Activated T-cell treated with anti-CD3 and anti-CD28 coated beads, Interleukin-2, amount 50 U/mL, for 4 hours (primary cell): ENCODE data around the gene TTC27. TPM values are rescaled to one million over a fixed set of nuclear protein-coding genes. Genes with fewer than 3 reads are reported as not detected.
"Not testable (repeated sequence)": the region's sequence is repeated elsewhere in the genome, so short reads cannot be mapped to it uniquely, and the experiment has no call there.

Experiments
- ATAC-seq, 2 donors: fragments of 200-7000 bp; cut with Tn5 transposase; one replicate each; pipeline ENCODE4 v1.10.0; 2021
- DNase-seq: peaks from one replicate; pipeline ENCODE4 v3.0.0-alpha.2; 2020
- H3K27me3 Mint-ChIP-seq: one replicate; pipeline ENCODE4 v1.8.0; 2021; ENCODE audit warnings: low read depth, mixed read lengths
- H3K36me3 Mint-ChIP-seq: one replicate; pipeline ENCODE4 v1.8.0; 2022; ENCODE audit warnings: mixed read lengths; ENCODE audit not compliant: insufficient read depth
- H3K4me1 Mint-ChIP-seq: one replicate; pipeline ENCODE4 v1.8.0; 2021; ENCODE audit warnings: low read depth, mixed read lengths
- H3K4me3 Mint-ChIP-seq: one replicate; pipeline ENCODE4 v1.8.0; 2021; ENCODE audit warnings: mild to moderate bottlenecking, moderate library complexity, mixed read lengths
- H3K9me3 Mint-ChIP-seq: one replicate; pipeline ENCODE4 v1.8.0; 2021; ENCODE audit warnings: mixed read lengths
- total RNA-seq, 3 donors: library from RNA; stranded (reverse); gene quantifications; one replicate each; pipeline ENCODE4 v1.2.1, GENCODE V29; 2021

Gene TTC27
- total RNA-seq, 3 donors from 2014 or later: 45.1 to 54.7 (median 53.4) TPM

GRCh38 chr2:32836933-32837332 lies 209.1 kb downstream of the TTC27 start:
- H3K4me1 Mint-ChIP-seq: no peaks in the 10 kb centered on the region
- H3K27me3 Mint-ChIP-seq: no peaks in the 10 kb centered on the region
- peaks cover 1% of the 10 kb centered on the region for H3K9me3 Mint-ChIP-seq
- ATAC-seq: no peak
- H3K36me3 Mint-ChIP-seq: no peaks in the 10 kb centered on the region
- H3K4me3 Mint-ChIP-seq: no peak overlapping the region
- no peak for DNase-seq

GRCh38 chr2:32838418-32838817 lies 210.6 kb downstream of the TTC27 start:
- no peak for DNase-seq
- H3K36me3 Mint-ChIP-seq: no peaks in the 10 kb centered on the region
- H3K4me1 Mint-ChIP-seq: no peaks in the 10 kb centered on the region
- H3K27me3 Mint-ChIP-seq: no peaks in the 10 kb centered on the region
- no peak for ATAC-seq
- H3K4me3 Mint-ChIP-seq: no peak overlapping the region
- no peaks in the 10 kb centered on the region for H3K9me3 Mint-ChIP-seq

- Mint-ChIP-seq H3K9me3 (no peaks in the 10 kb centered on the region), H3K4me3 (no peak overlapping the region), H3K27me3 (no peaks in the 10 kb centered on the region), H3K4me1 (no peaks in the 10 kb centered on the region), H3K36me3 (no peaks in the 10 kb centered on the region)
- ATAC-seq (no peak), DNase-seq (no peak)
Observed at GRCh38 chr2:32838949-32839348, 211.1 kb downstream of the TTC27 start.

- Mint-ChIP-seq H3K27me3 (peaks cover 8% of the 10 kb centered on the region), H3K36me3 (no peaks in the 10 kb centered on the region), H3K9me3 (no peaks in the 10 kb centered on the region), H3K4me3 (no peak overlapping the region), H3K4me1 (no peaks in the 10 kb centered on the region)
- DNase-seq: no peak
- no peak for ATAC-seq
Observed at GRCh38 chr2:32841931-32842898, 214.4 kb downstream of the TTC27 start.

GRCh38 chr2:32843699-32844098 lies 215.8 kb downstream of the TTC27 start:
- no peak for ATAC-seq
- Mint-ChIP-seq H3K27me3 (peaks cover 12% of the 10 kb centered on the region), H3K4me1 (no peaks in the 10 kb centered on the region), H3K9me3 (no peaks in the 10 kb centered on the region), H3K36me3 (no peaks in the 10 kb centered on the region), H3K4me3 (no peak overlapping the region)
- no peak for DNase-seq

- H3K4me1 Mint-ChIP-seq: no peaks in the 10 kb centered on the region
- H3K9me3 Mint-ChIP-seq: no peaks in the 10 kb centered on the region
- H3K27me3 Mint-ChIP-seq: peaks cover 12% of the 10 kb centered on the region
- DNase-seq (no peak), ATAC-seq (no peak)
- H3K4me3 Mint-ChIP-seq: no peak overlapping the region
- H3K36me3 Mint-ChIP-seq: no peaks in the 10 kb centered on the region
Observed at GRCh38 chr2:32844253-32844652, 216.4 kb downstream of the TTC27 start.

GRCh38 chr2:32846274-32846673 lies 218.4 kb downstream of the TTC27 start:
- H3K27me3 Mint-ChIP-seq: peaks cover 12% of the 10 kb centered on the region
- not testable (repeated sequence) for H3K4me1 Mint-ChIP-seq, H3K36me3 Mint-ChIP-seq, H3K4me3 Mint-ChIP-seq, H3K9me3 Mint-ChIP-seq, DNase-seq, ATAC-seq

GRCh38 chr2:32847734-32848133 lies 219.9 kb downstream of the TTC27 start:
- ATAC-seq: no peak
- no peaks in the 10 kb centered on the region for H3K4me1 Mint-ChIP-seq
- no peaks in the 10 kb centered on the region for H3K9me3 Mint-ChIP-seq

GRCh38 chr2:32849456-32850194 lies 221.8 kb downstream of the TTC27 start:
- H3K9me3 Mint-ChIP-seq: no peaks in the 10 kb centered on the region
- no peaks in the 10 kb centered on the region for H3K36me3 Mint-ChIP-seq
- no peak for ATAC-seq
- H3K27me3 Mint-ChIP-seq: peaks cover 17% of the 10 kb centered on the region
- H3K4me1 Mint-ChIP-seq: no peaks in the 10 kb centered on the region
- H3K4me3 Mint-ChIP-seq: no peak overlapping the region
- DNase-seq: no peak

More at GRCh38 chr2:32847734-32848133, 219.9 kb downstream of the TTC27 start:
- peaks cover 12% of the 10 kb centered on the region for H3K27me3 Mint-ChIP-seq
- no peaks in the 10 kb centered on the region for H3K36me3 Mint-ChIP-seq
- H3K4me3 Mint-ChIP-seq: no peak overlapping the region
- no peak for DNase-seq

GRCh38 chr2:32851777-32852439 lies 224.1 kb downstream of the TTC27 start:
- peaks cover 17% of the 10 kb centered on the region for H3K27me3 Mint-ChIP-seq
- DNase-seq (no peak), ATAC-seq (no peak)
- H3K36me3 Mint-ChIP-seq: no peaks in the 10 kb centered on the region
- H3K4me3 Mint-ChIP-seq: no peak overlapping the region
- no peaks in the 10 kb centered on the region for H3K9me3 Mint-ChIP-seq
- H3K4me1 Mint-ChIP-seq: no peaks in the 10 kb centered on the region

GRCh38 chr2:32852856-32853255 lies 225.0 kb downstream of the TTC27 start:
- DNase-seq (no peak), ATAC-seq (no peak)
- Mint-ChIP-seq H3K4me3 (no peak overlapping the region), H3K4me1 (no peaks in the 10 kb centered on the region), H3K9me3 (no peaks in the 10 kb centered on the region), H3K36me3 (no peaks in the 10 kb centered on the region), H3K27me3 (peaks cover 17% of the 10 kb centered on the region)

GRCh38 chr2:32856891-32857290 lies 229.0 kb downstream of the TTC27 start:
- Mint-ChIP-seq H3K9me3 (no peaks in the 10 kb centered on the region), H3K4me1 (no peaks in the 10 kb centered on the region), H3K36me3 (no peaks in the 10 kb centered on the region), H3K4me3 (no peak overlapping the region), H3K27me3 (peaks cover 16% of the 10 kb centered on the region)
- no peak for ATAC-seq
- no peak for DNase-seq

- H3K9me3 Mint-ChIP-seq: no peaks in the 10 kb centered on the region
- DNase-seq (no peak), ATAC-seq (no peak)
- no peaks in the 10 kb centered on the region for H3K4me1 Mint-ChIP-seq
- H3K27me3 Mint-ChIP-seq: peaks cover 16% of the 10 kb centered on the region
- H3K4me3 Mint-ChIP-seq: no peak overlapping the region
- no peaks in the 10 kb centered on the region for H3K36me3 Mint-ChIP-seq
Observed at GRCh38 chr2:32858713-32859112, 230.9 kb downstream of the TTC27 start.

GRCh38 chr2:32860385-32860784 lies 232.5 kb downstream of the TTC27 start:
- ATAC-seq: no peak
- Mint-ChIP-seq H3K4me3 (no peak overlapping the region), H3K4me1 (no peaks in the 10 kb centered on the region), H3K27me3 (peaks cover 14% of the 10 kb centered on the region), H3K36me3 (no peaks in the 10 kb centered on the region), H3K9me3 (no peaks in the 10 kb centered on the region)
- no peak for DNase-seq
